Fibroblast of lung (primary cell): ENCODE measurements around the gene TRIM34. TPM values are rescaled to one million over a fixed set of nuclear protein-coding genes. Genes with fewer than 3 reads are reported as not detected.

Experiments
- DNase-seq, 2 donors: peaks; one replicate each; pipeline versions ENCODE4 v3.0.0 to v3.0.0-alpha.2; 2010; ENCODE audit warnings: low read depth in 2 of 2
- H2AFZ ChIP-seq: 2 replicates; pipeline ENCODE4 v1.5.1; 2012; ENCODE audit warnings: low read length, control low read depth, inconsistent platforms
- H3K27ac ChIP-seq: 2 replicates; pipeline ENCODE4 v1.5.1; 2011; ENCODE audit warnings: low read length, control low read depth; ENCODE audit not compliant: insufficient read depth
- H3K27me3 ChIP-seq: 2 replicates; pipeline ENCODE4 v1.5.1; 2011; ENCODE audit warnings: mild to moderate bottlenecking, low read length; ENCODE audit not compliant: control insufficient read depth, insufficient read depth
- H3K36me3 ChIP-seq: 2 replicates; pipeline ENCODE4 v1.5.1; 2011; ENCODE audit warnings: low read length; ENCODE audit not compliant: control insufficient read depth, insufficient read depth
- H3K4me1 ChIP-seq: 2 replicates; pipeline ENCODE4 v1.5.1; 2011; ENCODE audit warnings: low read length; ENCODE audit not compliant: control insufficient read depth, insufficient read depth; ENCODE audit errors: extremely low read depth
- H3K4me2 ChIP-seq: 2 replicates; pipeline ENCODE4 v1.5.1; 2011; ENCODE audit warnings: low read length, control low read depth; ENCODE audit not compliant: insufficient read depth; ENCODE audit errors: extremely low read depth
- H3K4me3 ChIP-seq, 4 experiments: fragments of 200-600 bp in 1 of 4; sonication (generic) in 1 of 4; replicated peaks in 1 of 4; 2 replicates each; pipeline ENCODE4 v1.5.1; 2011 to 2016; ENCODE audit warnings: low read length in 4 of 4, low read depth in 3 of 4, mild to moderate bottlenecking in 3 of 4, control low read depth in 2 of 4, inconsistent platforms in 1 of 4, mixed read lengths in 1 of 4; ENCODE audit not compliant: insufficient read depth in 1 of 4; ENCODE audit errors: control extremely low read depth in 1 of 4
- H3K79me2 ChIP-seq: 2 replicates; pipeline ENCODE4 v1.5.1; 2012; ENCODE audit warnings: mild to moderate bottlenecking, low read length, inconsistent platforms; ENCODE audit not compliant: control insufficient read depth, insufficient read depth
- H3K9ac ChIP-seq: 2 replicates; pipeline ENCODE4 v1.5.1; 2011; ENCODE audit warnings: mild to moderate bottlenecking, low read length, control low read depth; ENCODE audit not compliant: insufficient read depth
- H3K9me3 ChIP-seq: 2 replicates; pipeline ENCODE4 v1.5.1; 2012; ENCODE audit warnings: low read depth, low read length; ENCODE audit not compliant: control insufficient read depth, insufficient read depth
- H4K20me1 ChIP-seq: 2 replicates; pipeline ENCODE4 v1.5.1; 2011; ENCODE audit warnings: low read length; ENCODE audit not compliant: control insufficient read depth, insufficient read depth; ENCODE audit errors: extremely low read depth
- EZH2 ChIP-seq: IDR thresholded peaks from 2 replicates; pipeline ENCODE4 v1.5.1; 2012; ENCODE audit warnings: low read length, control low read depth, mild to moderate bottlenecking; ENCODE audit errors: missing control alignments
- polyA plus RNA-seq, 2 donors: library from polyadenylated mRNA; depleted of rRNA in 1 of 2; stranded (reverse) in 1 of 2; unstranded in 1 of 2; fragments of >200 nt; gene quantifications; 2 replicates each; pipeline ENCODE4 v1.2.1, GENCODE V29; 2011 to 2012; ENCODE audit warnings: missing spikeins in 1 of 2
- total RNA-seq: library from RNA; depleted of rRNA; stranded (reverse); fragments of >200 nt; gene quantifications from 2 replicates; pipeline ENCODE4 v1.2.1, GENCODE V29; 2014
- TF ChIP-seq, protein P1 (sequence below), 2 donors: IDR thresholded peaks in 1 of 2; conservative IDR thresholded peaks in 1 of 2; 1 replicate in 1 of 2; 2 replicates in 1 of 2; pipeline ENCODE4 v1.5.1; 2011 to 2012; ENCODE audit warnings: low read length in 2 of 2, control low read depth in 1 of 2, inconsistent platforms in 1 of 2, low read depth in 1 of 2, mild to moderate bottlenecking in 1 of 2

The TRIM34 gene
- total and polyA plus RNA-seq, 2 donors (not counting 1 experiment from before 2014, with no cell fraction given) = 17.8 to 18.5 TPM

DNA sequence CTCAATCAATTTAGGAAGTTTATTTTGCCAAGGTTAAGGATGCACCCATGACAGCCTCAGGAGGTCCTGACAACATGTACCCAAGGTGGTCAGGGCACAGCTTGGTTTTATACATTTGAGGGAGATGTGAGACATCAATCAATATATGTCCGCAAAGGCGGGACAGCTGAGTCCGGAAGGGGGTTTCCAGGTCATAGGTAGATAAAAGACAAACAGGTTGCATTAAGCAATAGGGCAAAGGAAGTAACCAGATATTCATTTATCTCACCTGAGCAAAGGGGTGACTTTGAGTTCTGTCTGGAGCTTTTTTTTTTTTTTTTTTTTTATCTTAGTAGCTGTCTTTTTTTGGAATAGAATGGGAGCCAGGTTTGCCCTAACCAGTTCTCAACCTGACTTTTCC, 2.0 kb upstream of the TRIM34 start:
- Histone ChIP-seq H3K27me3 (no peaks in the 10 kb centered on the region), H3K36me3 (no peaks in the 10 kb centered on the region), H3K4me1 (peaks cover 17% of the 10 kb centered on the region), H3K9me3 (no peaks in the 10 kb centered on the region), H3K9ac (no peak overlapping the region), H3K27ac (no peak overlapping the region), H3K4me3 (no peak overlapping the region), H4K20me1 (no peaks in the 10 kb centered on the region), H2AFZ (no peak overlapping the region), H3K4me2 (no peak overlapping the region), H3K79me2 (no peaks in the 10 kb centered on the region)
- DNase-seq = no peak
- TF ChIP-seq, protein P1, sequence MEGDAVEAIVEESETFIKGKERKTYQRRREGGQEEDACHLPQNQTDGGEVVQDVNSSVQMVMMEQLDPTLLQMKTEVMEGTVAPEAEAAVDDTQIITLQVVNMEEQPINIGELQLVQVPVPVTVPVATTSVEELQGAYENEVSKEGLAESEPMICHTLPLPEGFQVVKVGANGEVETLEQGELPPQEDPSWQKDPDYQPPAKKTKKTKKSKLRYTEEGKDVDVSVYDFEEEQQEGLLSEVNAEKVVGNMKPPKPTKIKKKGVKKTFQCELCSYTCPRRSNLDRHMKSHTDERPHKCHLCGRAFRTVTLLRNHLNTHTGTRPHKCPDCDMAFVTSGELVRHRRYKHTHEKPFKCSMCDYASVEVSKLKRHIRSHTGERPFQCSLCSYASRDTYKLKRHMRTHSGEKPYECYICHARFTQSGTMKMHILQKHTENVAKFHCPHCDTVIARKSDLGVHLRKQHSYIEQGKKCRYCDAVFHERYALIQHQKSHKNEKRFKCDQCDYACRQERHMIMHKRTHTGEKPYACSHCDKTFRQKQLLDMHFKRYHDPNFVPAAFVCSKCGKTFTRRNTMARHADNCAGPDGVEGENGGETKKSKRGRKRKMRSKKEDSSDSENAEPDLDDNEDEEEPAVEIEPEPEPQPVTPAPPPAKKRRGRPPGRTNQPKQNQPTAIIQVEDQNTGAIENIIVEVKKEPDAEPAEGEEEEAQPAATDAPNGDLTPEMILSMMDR (conservative IDR thresholded peaks at IDR 0.05 in 1 of 2, IDR thresholded peaks at IDR 0.05 in 1 of 2; ENCODE audit: low read depth in 1 of 2, low read length in 2 of 2) = no peak
- no peak for TF ChIP-seq EZH2

DNA sequence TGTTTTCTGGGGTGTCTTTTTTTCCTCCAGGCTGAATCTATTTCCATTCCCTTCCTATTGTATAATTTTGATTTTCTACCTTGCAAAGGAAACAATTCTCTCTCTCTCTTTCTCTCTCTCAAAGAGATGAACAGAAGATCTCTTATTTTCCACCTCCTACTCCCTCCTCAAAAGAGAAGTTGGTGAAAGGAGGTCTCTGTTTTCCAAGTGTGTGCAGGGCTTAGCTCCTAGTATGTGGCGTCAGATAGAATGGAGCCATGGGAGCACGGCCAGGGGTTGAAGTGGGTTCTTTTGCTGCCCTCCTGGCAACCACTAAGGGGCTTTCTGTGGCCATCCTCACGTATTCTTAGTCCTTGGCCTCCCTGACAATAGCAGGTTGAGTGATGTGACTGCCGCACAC, 480 bp downstream of the TRIM34 start:
- no peaks in the 10 kb centered on the region for H3K36me3 ChIP-seq
- no peaks in the 10 kb centered on the region for H3K27me3 ChIP-seq
- H3K4me1 ChIP-seq = peaks cover 11% of the 10 kb centered on the region
- no peak for TF ChIP-seq EZH2
- no peak overlapping the region for H3K9ac ChIP-seq
- no peaks in the 10 kb centered on the region for H3K79me2 ChIP-seq
- peak overlapping the region; percentile 68 to 83 (median 75) for H3K4me3 ChIP-seq
- peak overlapping the region; percentile 46 for H3K27ac ChIP-seq
- DNase-seq = no peak
- H3K4me2 ChIP-seq = peak overlapping the region; percentile 92
- H2AFZ ChIP-seq = peak overlapping the region; percentile 96
- H3K9me3 ChIP-seq = no peaks in the 10 kb centered on the region
- no peaks in the 10 kb centered on the region for H4K20me1 ChIP-seq

DNA sequence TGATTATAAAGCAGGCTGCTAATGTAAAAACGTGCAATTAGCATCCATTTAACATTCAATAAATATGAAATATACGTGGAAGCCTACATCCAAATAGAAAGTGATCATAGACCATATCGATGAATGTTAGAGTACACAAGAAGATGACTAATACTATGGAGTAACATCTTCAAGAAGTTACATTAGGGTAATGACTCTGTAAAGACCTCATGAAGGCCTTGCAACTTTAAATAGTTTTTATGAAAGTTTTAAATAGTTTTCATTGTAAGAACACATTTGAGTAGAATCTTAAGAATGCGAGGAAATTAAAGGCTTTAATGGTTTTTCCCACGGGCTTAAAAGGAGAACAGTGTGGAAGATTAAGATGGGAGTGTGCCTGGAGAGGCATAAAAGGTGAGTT, 1.4 kb downstream of the TRIM34 start:
- peak overlapping the region; percentile 92 for H3K4me2 ChIP-seq
- no peak overlapping the region for H3K27ac ChIP-seq
- H3K27me3 ChIP-seq = no peaks in the 10 kb centered on the region
- H3K79me2 ChIP-seq = no peaks in the 10 kb centered on the region
- H4K20me1 ChIP-seq = no peaks in the 10 kb centered on the region
- no peaks in the 10 kb centered on the region for H3K36me3 ChIP-seq
- TF ChIP-seq, protein P1 (conservative IDR thresholded peaks at IDR 0.05 in 1 of 2, IDR thresholded peaks at IDR 0.05 in 1 of 2; ENCODE audit: low read depth in 1 of 2, low read length in 2 of 2) = no peak
- TF ChIP-seq EZH2 = no peak
- peaks cover 6% of the 10 kb centered on the region for H3K4me1 ChIP-seq
- no peaks in the 10 kb centered on the region for H3K9me3 ChIP-seq
- H3K4me3 ChIP-seq = peak overlapping the region in 2 of 4 experiments; percentile 6 to 71
- DNase-seq = peak in 1 of 2 donors; percentile 47
- no peak overlapping the region for H2AFZ ChIP-seq
- no peak overlapping the region for H3K9ac ChIP-seq
